Measurements from ENCODE around the gene RTRAF. TPM values are rescaled to one million over a fixed set of nuclear protein-coding genes. Genes with fewer than 3 reads are reported as not detected.

Gene RTRAF
- total RNA-seq, 1 experiment from 2014 or later, result 93.7 TPM

DNA sequence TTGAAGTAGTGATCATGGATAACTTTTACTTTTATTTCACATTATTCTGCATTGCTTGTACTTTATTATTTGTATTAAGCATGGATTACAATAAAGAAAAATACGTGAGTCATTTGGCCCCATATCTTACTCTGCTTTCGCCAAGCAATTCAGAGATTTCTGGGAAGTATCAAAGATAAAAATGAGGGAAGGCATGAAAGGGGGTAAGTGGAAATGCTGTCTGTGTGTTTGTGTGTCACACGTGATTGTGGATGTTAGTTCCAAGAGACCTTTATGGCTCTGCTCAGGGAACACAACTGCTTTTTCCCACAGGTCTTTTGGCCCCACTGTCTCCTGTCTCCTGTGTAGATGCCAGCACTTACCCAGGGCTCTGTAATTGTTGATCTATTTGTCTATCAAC is 69.0 kb downstream of the RTRAF start:
- CTCF ChIA-PET, result no interaction called here
- H3K27me3 ChIP-seq (ENCODE audit: control insufficient read depth, insufficient read depth, low read length), result peaks cover 2% of the 10 kb centered on the region

GRCh38 chr14:52059649-52060048 is 70.3 kb downstream of the RTRAF start:
- ChIA-PET CTCF (no interaction called here), POLR2A (no interaction called here)
- BruUV-seq (replicated peaks), result no TSS peak
- H3K9me3 ChIP-seq (ENCODE audit: control insufficient read depth, insufficient read depth, low read depth, low read length), result no peaks in the 10 kb centered on the region
- no peaks in the 10 kb centered on the region for H3K4me1 ChIP-seq (ENCODE audit: control insufficient read depth, insufficient read depth, low read length)
- intact Hi-C loops (cut with micrococcal nuclease; ENCODE audit: unreplicated experiment), result no loop called here
- H3K36me3 ChIP-seq (ENCODE audit: control insufficient read depth, insufficient read depth, low read length), result no peaks in the 10 kb centered on the region; the same call in 1 of the 2 replicates
- no peak for ATAC-seq
- no peak for DNase-seq (ENCODE audit: low read depth, low spot score)
- peaks cover 5% of the 10 kb centered on the region for H3K27me3 ChIP-seq (ENCODE audit: control insufficient read depth, insufficient read depth, low read length)
- no peak for TF ChIP-seq POLR2AphosphoS5 (IDR thresholded peaks at IDR 0.05; ENCODE audit: low read depth, low read length)
- TF ChIP-seq TCF7L2 (IDR thresholded peaks at IDR 0.05; ENCODE audit: low read depth, low read length), result no peak
- no peak for TF ChIP-seq REST (IDR thresholded peaks at IDR 0.05; ENCODE audit: insufficient read depth in 1 of 2, low read depth in 2 of 2, low read length in 1 of 2)
- no peak for TF ChIP-seq SIN3A (IDR thresholded peaks at IDR 0.05; ENCODE audit: borderline replicate concordance, insufficient read depth, low read depth, low read length)
- TF ChIP-seq, protein P1, sequence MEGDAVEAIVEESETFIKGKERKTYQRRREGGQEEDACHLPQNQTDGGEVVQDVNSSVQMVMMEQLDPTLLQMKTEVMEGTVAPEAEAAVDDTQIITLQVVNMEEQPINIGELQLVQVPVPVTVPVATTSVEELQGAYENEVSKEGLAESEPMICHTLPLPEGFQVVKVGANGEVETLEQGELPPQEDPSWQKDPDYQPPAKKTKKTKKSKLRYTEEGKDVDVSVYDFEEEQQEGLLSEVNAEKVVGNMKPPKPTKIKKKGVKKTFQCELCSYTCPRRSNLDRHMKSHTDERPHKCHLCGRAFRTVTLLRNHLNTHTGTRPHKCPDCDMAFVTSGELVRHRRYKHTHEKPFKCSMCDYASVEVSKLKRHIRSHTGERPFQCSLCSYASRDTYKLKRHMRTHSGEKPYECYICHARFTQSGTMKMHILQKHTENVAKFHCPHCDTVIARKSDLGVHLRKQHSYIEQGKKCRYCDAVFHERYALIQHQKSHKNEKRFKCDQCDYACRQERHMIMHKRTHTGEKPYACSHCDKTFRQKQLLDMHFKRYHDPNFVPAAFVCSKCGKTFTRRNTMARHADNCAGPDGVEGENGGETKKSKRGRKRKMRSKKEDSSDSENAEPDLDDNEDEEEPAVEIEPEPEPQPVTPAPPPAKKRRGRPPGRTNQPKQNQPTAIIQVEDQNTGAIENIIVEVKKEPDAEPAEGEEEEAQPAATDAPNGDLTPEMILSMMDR (IDR thresholded peaks at IDR 0.05), result no peak
- no peak overlapping the region for H3K4me3 ChIP-seq (ENCODE audit: low read depth in 2 of 2, low read length in 2 of 2)
- in situ Hi-C loops (cut with HindIII; ENCODE audit: low pct_unique_long_range_greater_than_20kb, low sequenced_read_pairs), result no loop called here
- H3K27ac ChIP-seq (ENCODE audit: low read length), result no peak overlapping the region

More for the DNA sequence above, 69.0 kb downstream of the RTRAF start:
- intact Hi-C loops (cut with micrococcal nuclease; ENCODE audit: unreplicated experiment), result no loop called here
- ATAC-seq, result no peak
- Histone ChIP-seq H3K4me1 (ENCODE audit: control insufficient read depth, insufficient read depth, low read length) (no peaks in the 10 kb centered on the region), H3K27ac (ENCODE audit: low read length) (no peak overlapping the region), H3K9me3 (ENCODE audit: control insufficient read depth, insufficient read depth, low read depth, low read length) (no peaks in the 10 kb centered on the region), H3K36me3 (ENCODE audit: control insufficient read depth, insufficient read depth, low read length) (no peaks in the 10 kb centered on the region; the same call in 1 of the 2 replicates), H3K4me3 (ENCODE audit: low read depth in 2 of 2, low read length in 2 of 2) (no peak overlapping the region)
- no TSS peak for BruUV-seq (replicated peaks)
- TF ChIP-seq SIN3A (IDR thresholded peaks at IDR 0.05; ENCODE audit: borderline replicate concordance, insufficient read depth, low read depth, low read length) (no peak), TCF7L2 (IDR thresholded peaks at IDR 0.05; ENCODE audit: low read depth, low read length) (no peak), REST (IDR thresholded peaks at IDR 0.05; ENCODE audit: insufficient read depth in 1 of 2, low read depth in 2 of 2, low read length in 1 of 2) (no peak)
- in situ Hi-C loops (cut with HindIII; ENCODE audit: low pct_unique_long_range_greater_than_20kb, low sequenced_read_pairs), result no loop called here
- POLR2A ChIA-PET, result no interaction called here
- DNase-seq (ENCODE audit: low read depth, low spot score), result no peak
